Measurements from ENCODE around the gene PLD1. TPM values are rescaled to one million over a fixed set of nuclear protein-coding genes. Genes with fewer than 3 reads are reported as not detected.

PLD1 gene
- total and polyA plus RNA-seq, 9 donors = 24.6 to 125 (median 52.1) TPM

GRCh38 chr3:171703144-171703543 lies 107.1 kb downstream of the PLD1 start:
- WGBS, 3 donors = 97 to 99% (median 98%) methylated on average over 2 of the region's 2 CpGs
- no peak for DNase-seq
- Histone ChIP-seq H3K27ac (no peak overlapping the region), H3K4me3 (no peak overlapping the region), H3K27me3 (no peaks in the 10 kb centered on the region), H3K4me1 (ENCODE audit: insufficient read depth) (no peaks in the 10 kb centered on the region), H3K9me3 (no peaks in the 10 kb centered on the region), H3K36me3 (no peaks in the 10 kb centered on the region)
- intact Hi-C loops (cut with DNase I) = no loop called here
- TF ChIP-seq EP300 (IDR thresholded peaks at IDR 0.05) (no peak), POLR2A (IDR thresholded peaks at IDR 0.05) (no peak)

DNA sequence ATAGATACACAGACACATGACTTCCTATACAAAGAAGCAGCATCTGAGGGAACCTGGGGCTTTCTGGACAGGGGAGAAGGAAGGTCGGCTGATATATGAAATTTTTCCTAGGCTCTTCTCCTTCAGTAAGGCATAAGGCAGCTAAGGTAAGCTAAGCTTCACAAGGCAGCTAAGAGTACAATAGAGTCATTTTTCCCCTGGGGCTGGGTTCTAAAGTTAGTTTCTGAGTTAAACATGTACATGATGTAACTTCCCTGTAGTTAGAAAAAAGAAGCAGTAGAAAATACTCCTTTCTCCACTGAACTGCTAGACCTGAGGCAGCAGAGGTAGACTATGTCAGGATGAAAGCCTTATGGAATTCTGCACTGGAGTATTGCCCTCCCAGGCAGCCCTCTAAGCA lies 109.6 kb downstream of the PLD1 start:
- Histone ChIP-seq H3K27me3 (no peaks in the 10 kb centered on the region), H3K9me3 (no peaks in the 10 kb centered on the region), H3K36me3 (no peaks in the 10 kb centered on the region), H3K4me1 (ENCODE audit: insufficient read depth) (peaks cover 2% of the 10 kb centered on the region), H3K27ac (no peak overlapping the region), H3K4me3 (no peak overlapping the region)
- intact Hi-C loops (cut with DNase I) = no loop called here
- DNase-seq = no peak
- WGBS, 3 donors = 75 to 97% (median 92%) methylated on average over 1 of the region's 1 CpG
- TF ChIP-seq, protein P1, sequence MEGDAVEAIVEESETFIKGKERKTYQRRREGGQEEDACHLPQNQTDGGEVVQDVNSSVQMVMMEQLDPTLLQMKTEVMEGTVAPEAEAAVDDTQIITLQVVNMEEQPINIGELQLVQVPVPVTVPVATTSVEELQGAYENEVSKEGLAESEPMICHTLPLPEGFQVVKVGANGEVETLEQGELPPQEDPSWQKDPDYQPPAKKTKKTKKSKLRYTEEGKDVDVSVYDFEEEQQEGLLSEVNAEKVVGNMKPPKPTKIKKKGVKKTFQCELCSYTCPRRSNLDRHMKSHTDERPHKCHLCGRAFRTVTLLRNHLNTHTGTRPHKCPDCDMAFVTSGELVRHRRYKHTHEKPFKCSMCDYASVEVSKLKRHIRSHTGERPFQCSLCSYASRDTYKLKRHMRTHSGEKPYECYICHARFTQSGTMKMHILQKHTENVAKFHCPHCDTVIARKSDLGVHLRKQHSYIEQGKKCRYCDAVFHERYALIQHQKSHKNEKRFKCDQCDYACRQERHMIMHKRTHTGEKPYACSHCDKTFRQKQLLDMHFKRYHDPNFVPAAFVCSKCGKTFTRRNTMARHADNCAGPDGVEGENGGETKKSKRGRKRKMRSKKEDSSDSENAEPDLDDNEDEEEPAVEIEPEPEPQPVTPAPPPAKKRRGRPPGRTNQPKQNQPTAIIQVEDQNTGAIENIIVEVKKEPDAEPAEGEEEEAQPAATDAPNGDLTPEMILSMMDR (IDR thresholded peaks at IDR 0.05) = no peak
- no peak for TF ChIP-seq POLR2A (IDR thresholded peaks at IDR 0.05)
- no peak for TF ChIP-seq EP300 (IDR thresholded peaks at IDR 0.05)

DNA sequence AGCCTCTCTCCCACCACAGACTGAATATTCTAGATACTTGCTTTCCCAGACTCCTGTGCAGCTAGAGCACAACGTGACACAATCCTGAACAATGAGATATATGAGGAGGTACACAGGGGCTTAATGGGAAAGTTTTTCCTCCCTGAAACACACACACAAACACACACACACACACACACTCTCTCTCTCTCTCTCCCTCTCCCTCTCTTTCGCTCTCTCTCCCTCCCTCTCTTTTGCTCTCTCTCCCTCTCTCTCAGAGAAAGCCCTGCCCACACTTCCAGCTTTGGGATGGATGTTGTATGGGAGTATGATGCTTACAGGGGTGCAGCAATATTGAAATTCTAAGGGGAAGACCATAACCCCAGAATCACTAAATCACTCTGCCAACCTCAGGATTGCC lies 110.1 kb downstream of the PLD1 start:
- Histone ChIP-seq H3K4me1 (ENCODE audit: insufficient read depth) (peaks cover 2% of the 10 kb centered on the region), H3K4me3 (no peak overlapping the region), H3K27me3 (no peaks in the 10 kb centered on the region), H3K36me3 (no peaks in the 10 kb centered on the region), H3K9me3 (no peaks in the 10 kb centered on the region), H3K27ac (no peak overlapping the region)
- no peak for TF ChIP-seq EP300 (IDR thresholded peaks at IDR 0.05)
- TF ChIP-seq, protein P1 (IDR thresholded peaks at IDR 0.05) = no peak
- no peak for TF ChIP-seq POLR2A (IDR thresholded peaks at IDR 0.05)
- 83 to 90% (median 86%) methylated on average over 2 of the region's 2 CpGs for WGBS, 3 donors
- intact Hi-C loops (cut with DNase I) = no loop called here
- DNase-seq = no peak

DNA sequence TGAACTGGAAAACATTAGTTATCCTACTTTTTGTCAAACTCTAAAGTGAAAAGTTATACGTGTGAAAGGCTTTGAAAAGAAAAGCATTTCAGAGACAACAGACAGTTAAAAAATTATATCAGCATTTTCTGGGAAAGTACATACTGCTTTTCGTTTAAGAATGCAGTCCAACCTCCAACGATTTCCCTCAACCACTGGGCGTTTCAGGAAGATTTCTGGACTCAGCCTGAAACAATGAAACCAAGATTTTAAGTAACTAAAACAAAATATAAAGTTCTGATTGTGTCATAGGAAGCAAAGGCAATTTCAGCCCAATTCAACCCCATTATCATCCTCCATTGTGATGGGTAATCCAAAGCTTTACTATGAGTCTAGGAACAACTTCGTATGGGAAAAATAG lies 110.7 kb downstream of the PLD1 start:
- WGBS, 3 donors = 24% methylated on average over 5 of the region's 5 CpGs
- Histone ChIP-seq H3K9me3 (no peaks in the 10 kb centered on the region), H3K4me1 (ENCODE audit: insufficient read depth) (peaks cover 2% of the 10 kb centered on the region), H3K4me3 (no peak overlapping the region), H3K27ac (no peak overlapping the region), H3K36me3 (no peaks in the 10 kb centered on the region), H3K27me3 (no peaks in the 10 kb centered on the region)
- no peak for DNase-seq
- intact Hi-C loops (cut with DNase I) = no loop called here
- TF ChIP-seq, protein P1 (IDR thresholded peaks at IDR 0.05) = no peak
- TF ChIP-seq POLR2A (IDR thresholded peaks at IDR 0.05) (no peak), EP300 (IDR thresholded peaks at IDR 0.05) (no peak)

- H3K36me3 ChIP-seq = no peaks in the 10 kb centered on the region
- no peak overlapping the region for H3K4me3 ChIP-seq
- H3K9me3 ChIP-seq = no peaks in the 10 kb centered on the region
- H3K27ac ChIP-seq = no peak overlapping the region
- peaks cover 2% of the 10 kb centered on the region for H3K4me1 ChIP-seq (ENCODE audit: insufficient read depth)
- no peak for DNase-seq
- H3K27me3 ChIP-seq = no peaks in the 10 kb centered on the region
- intact Hi-C loops (cut with DNase I) = no loop called here
- 86 to 91% (median 90%) methylated on average over 6 of the region's 6 CpGs for WGBS, 3 donors
- TF ChIP-seq, protein P1 (IDR thresholded peaks at IDR 0.05) = no peak
- no peak for TF ChIP-seq EP300 (IDR thresholded peaks at IDR 0.05)
- no peak for TF ChIP-seq POLR2A (IDR thresholded peaks at IDR 0.05)
Observed at GRCh38 chr3:171696805-171697204, 113.5 kb downstream of the PLD1 start.
